ENCODE data around the gene RNU5B-1.

GRCh38 chr15:65335278-65336055, 31.0 kb downstream of the RNU5B-1 start:
- TF ChIP-seq POLR2A (IDR thresholded peaks at IDR 0.05; ENCODE audit: low read length): no peak
- no peak for TF ChIP-seq GATA1 (IDR thresholded peaks at IDR 0.05; ENCODE audit: low read depth, low read length)
